Astrocyte of the spinal cord (primary cell): ENCODE measurements around the gene CDC25B.

Source experiments
- DNase-seq: peaks from one replicate; pipeline ENCODE4 v3.0.0; 2011; ENCODE audit warnings: low read depth, low spot score
- H3K4me3 ChIP-seq: 2 replicates; pipeline ENCODE4 v1.5.1; 2011; ENCODE audit warnings: low read depth, mild to moderate bottlenecking, low read length, moderate library complexity
- in situ Hi-C: cut with HindIII; loops from 2 replicates; pipeline ENCODE4 v1.10.0; 2017; ENCODE audit warnings: low sequenced_read_pairs
- TF ChIP-seq, protein P1 (sequence below): IDR thresholded peaks from 2 replicates; pipeline ENCODE4 v1.5.1; 2012; ENCODE audit warnings: low read depth, mild to moderate bottlenecking, low read length, inconsistent platforms

Gene CDC25B

DNA sequence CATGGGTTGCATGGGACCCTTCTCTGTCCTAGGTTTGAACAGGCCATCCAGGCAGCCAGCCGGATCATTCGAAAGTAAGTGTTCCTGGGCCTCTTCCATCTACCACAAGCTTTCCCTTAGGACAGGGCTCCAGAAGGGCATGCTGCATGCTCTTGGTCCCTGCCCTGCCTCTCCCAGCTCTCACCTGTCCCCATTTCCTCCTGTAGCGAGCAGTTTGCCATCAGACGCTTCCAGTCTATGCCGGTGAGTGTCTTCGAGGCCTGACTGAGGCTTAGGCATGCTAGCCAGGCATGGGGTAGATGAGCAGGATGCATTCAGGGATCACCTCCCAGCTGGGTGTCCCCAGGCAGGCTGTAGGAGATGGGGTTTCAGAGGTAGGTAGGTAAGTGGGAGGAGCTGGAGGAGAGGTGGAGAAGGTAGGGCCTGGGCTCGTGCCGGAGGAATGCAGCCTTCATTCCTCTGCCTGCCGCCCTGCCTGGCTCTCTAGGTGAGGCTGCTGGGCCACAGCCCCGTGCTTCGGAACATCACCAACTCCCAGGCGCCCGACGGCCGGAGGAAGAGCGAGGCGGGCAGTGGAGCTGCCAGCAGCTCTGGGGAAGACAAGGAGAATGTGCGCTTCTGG is 4.3 kb downstream of the CDC25B start:
- no peak for DNase-seq
- TF ChIP-seq, protein P1, sequence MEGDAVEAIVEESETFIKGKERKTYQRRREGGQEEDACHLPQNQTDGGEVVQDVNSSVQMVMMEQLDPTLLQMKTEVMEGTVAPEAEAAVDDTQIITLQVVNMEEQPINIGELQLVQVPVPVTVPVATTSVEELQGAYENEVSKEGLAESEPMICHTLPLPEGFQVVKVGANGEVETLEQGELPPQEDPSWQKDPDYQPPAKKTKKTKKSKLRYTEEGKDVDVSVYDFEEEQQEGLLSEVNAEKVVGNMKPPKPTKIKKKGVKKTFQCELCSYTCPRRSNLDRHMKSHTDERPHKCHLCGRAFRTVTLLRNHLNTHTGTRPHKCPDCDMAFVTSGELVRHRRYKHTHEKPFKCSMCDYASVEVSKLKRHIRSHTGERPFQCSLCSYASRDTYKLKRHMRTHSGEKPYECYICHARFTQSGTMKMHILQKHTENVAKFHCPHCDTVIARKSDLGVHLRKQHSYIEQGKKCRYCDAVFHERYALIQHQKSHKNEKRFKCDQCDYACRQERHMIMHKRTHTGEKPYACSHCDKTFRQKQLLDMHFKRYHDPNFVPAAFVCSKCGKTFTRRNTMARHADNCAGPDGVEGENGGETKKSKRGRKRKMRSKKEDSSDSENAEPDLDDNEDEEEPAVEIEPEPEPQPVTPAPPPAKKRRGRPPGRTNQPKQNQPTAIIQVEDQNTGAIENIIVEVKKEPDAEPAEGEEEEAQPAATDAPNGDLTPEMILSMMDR: no peak
- H3K4me3 ChIP-seq: no peak overlapping the region
- in situ Hi-C loops: no loop called here

DNA sequence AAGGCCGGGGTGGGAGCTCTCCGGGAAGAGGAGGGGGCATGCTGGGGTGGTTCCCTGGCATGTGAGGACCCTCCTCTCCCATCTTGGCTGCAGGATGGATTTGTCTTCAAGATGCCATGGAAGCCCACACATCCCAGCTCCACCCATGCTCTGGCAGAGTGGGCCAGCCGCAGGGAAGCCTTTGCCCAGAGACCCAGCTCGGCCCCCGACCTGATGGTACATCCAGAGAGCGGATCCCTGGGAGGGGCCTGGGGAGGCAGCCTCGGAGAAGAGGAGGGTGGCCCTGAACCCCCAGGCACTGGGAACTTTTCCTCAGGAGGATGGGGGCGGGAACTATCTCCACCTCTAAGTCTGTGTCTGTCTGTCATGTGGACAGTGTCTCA is 4.8 kb downstream of the CDC25B start:
- DNase-seq: no peak
- TF ChIP-seq, protein P1: no peak
- no peak overlapping the region for H3K4me3 ChIP-seq
- in situ Hi-C loops: no loop called here

DNA sequence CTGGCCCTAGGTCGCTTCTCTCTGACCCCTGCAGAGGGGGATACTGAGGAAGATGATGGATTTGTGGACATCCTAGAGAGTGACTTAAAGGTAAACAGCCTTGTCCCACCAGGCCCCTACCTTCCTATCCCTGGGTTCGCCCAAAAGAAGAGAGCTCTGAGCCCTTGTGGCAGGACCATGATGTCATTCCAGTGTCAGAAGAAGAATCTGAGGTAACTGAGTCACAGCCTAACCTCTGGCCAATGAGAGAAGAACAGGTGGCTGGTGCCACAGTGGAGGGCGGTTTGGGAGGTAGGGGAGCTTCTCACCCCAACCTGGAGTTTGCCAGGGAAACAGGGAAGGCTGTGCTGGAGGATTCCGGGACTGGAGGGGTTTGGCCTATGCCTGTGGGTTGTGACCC is 5.2 kb downstream of the CDC25B start:
- in situ Hi-C loops: no loop called here
- TF ChIP-seq, protein P1: no peak
- no peak overlapping the region for H3K4me3 ChIP-seq
- DNase-seq: no peak

DNA sequence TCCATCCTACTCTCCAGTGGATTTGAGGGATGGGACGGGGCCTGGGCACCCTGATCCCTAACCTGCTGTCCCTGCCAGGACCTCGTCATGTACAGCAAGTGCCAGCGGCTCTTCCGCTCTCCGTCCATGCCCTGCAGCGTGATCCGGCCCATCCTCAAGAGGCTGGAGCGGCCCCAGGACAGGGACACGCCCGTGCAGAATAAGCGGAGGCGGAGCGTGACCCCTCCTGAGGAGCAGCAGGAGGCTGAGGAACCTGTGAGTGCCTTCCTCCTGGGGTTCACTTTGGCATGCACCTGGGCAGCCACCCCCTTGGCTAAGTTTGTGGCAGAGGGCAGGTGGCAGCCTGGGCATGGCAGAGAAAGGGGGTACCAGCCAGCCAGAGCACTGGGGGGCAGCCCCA is 5.7 kb downstream of the CDC25B start:
- no peak overlapping the region for H3K4me3 ChIP-seq
- no peak for DNase-seq
- TF ChIP-seq, protein P1: no peak
- in situ Hi-C loops: no loop called here

DNA sequence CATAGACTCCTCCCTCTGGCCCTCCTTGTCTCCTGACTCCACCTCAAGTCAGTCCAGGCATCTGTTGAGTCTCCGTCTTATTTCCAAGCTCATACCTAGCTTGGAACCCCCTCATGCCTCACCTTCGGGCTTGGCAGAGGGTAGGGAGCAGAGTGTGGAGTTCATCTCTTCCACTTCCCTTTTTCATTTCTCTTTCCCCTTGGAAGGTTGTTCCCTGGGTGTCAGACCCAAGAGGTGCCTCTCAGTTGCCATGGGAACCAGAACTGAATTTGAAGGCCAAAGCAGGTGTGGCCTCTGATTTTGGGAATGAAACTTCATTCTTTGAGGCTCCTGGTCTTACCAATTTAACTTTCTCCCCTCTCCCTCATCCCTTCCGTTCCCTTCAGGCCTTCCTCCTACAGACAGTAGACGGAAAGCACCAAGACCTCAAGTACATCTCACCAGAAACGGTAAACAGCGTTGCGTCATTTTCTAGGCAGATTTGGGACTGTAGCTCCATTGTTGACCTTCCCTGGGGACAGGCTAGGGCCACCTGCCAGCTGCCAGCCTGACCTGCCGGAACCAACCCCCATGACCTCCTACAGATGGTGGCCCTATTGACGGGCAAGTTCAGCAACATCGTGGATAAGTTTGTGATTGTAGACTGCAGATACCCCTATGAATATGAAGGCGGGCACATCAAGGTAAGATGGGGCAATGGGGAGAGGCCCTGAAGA is 6.6 kb downstream of the CDC25B start:
- DNase-seq: no peak
- H3K4me3 ChIP-seq: no peak overlapping the region
- TF ChIP-seq, protein P1: no peak
- in situ Hi-C loops: no loop called here

DNA sequence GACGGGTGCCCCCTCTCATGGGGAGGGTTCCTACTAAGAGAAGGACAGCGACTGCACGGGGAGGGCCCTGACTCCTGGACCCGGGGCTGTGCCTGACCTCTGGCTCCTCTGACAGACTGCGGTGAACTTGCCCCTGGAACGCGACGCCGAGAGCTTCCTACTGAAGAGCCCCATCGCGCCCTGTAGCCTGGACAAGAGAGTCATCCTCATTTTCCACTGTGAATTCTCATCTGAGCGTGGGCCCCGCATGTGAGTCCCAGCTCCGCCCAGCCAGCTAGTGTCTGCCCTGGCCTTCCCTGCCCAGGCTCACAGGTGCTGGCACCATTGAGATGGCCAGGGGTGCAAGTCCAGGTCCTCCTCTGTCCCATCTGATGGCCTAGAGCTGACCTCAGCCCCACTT is 7.2 kb downstream of the CDC25B start:
- H3K4me3 ChIP-seq: no peak overlapping the region
- DNase-seq: no peak
- in situ Hi-C loops: no loop called here

More for the DNA sequence above, 7.2 kb downstream of the CDC25B start:
- TF ChIP-seq, protein P1: no peak
